ENCODE results near the gene MPHOSPH9.

The MPHOSPH9 gene

GRCh38 chr12:123129621-123130020 is 103.3 kb downstream of the MPHOSPH9 start:
- no peak for DNase-seq (ENCODE audit: low read depth in 2 of 2)

DNA sequence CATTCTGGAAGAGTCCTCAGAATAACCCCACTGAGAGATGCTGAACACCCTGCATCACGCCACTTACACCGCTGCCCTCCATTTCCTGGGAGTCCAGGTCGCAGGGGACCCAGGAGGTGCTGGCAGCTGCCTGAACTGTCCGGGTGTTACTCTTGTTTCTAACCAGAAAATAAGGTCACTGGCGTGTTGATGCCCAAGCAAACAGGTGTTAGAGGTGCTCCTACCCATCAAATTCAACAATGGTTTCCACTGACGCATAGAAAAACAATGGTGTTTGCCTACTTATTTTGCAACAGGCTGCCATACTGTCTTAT is 105.8 kb downstream of the MPHOSPH9 start:
- DNase-seq (ENCODE audit: low read depth in 2 of 2), result no peak

DNA sequence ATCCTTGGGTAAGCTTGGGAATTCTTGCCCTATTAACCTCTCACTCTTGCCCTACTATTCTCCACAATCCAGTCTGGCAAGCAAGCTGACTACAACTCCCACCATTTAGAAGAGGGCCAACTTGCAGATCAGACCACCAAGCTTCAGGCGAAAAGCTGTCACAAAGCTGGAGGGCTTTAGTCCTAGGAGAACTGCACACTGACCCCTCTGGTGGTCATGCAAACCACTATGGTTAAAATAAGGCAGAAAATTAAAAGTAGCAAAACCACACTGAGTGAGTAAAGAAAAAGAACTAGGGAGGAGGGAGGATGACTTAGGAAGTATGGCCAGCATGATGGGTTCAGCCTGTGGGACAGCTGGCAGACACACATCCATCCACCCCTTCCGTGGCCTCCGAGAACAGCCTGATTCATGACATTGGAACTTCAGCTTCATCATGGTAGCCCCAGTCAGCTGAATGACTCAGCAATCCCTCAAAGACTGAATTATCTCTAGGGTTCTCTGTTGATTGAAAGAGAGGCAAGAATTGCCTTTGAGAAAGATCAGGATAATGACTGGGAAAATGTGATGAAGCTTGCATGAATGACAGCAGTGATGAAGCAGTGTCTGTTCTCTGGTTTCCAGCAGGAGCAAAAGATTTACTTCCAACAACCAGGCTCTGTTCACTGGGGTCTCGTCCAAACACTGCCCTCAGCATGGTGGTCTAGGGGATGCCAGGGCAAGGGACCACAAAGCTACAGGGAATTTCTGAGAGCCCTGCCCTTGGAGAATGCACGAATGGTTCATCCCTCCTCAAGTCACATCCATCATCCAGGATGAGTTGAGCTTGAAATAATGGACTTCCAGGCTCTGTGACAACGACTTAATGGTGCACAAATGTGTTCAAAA is 106.4 kb downstream of the MPHOSPH9 start:
- no peak for DNase-seq (ENCODE audit: low read depth in 2 of 2)

DNA sequence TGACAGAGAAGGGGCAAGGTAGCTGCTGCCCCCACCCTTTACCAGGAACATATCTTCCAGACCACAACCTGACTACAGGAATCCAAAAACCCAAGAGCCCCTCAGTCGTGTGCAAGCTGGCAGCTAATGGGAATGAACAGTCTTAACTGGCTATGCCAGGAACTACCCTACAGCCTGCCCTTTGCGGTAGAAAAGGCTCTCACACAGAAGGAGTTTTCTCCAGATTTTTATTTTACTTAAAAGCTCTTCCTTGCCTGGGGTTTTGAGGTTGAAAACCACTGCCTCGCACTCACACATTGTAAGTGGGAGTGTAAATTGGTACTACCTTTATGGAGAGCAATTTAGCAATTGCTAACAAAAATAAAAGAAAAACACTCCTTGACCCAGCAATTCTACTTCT is 110.3 kb downstream of the MPHOSPH9 start:
- DNase-seq (ENCODE audit: low read depth in 2 of 2), result no peak

- DNase-seq (ENCODE audit: low read depth in 2 of 2), result no peak
Measured at GRCh38 chr12:123121670-123122069, 111.3 kb downstream of the MPHOSPH9 start.

- DNase-seq (ENCODE audit: low read depth in 2 of 2), result no peak
Measured at GRCh38 chr12:123120452-123121166, 112.3 kb downstream of the MPHOSPH9 start.

GRCh38 chr12:123119808-123120207 is 113.1 kb downstream of the MPHOSPH9 start:
- DNase-seq (ENCODE audit: low read depth in 2 of 2), result peak; percentile 23 to 28

GRCh38 chr12:123118497-123118896 is 114.4 kb downstream of the MPHOSPH9 start:
- no peak for DNase-seq (ENCODE audit: low read depth in 2 of 2)

GRCh38 chr12:123115409-123116121 is 117.4 kb downstream of the MPHOSPH9 start:
- no peak for DNase-seq (ENCODE audit: low read depth in 2 of 2)

GRCh38 chr12:123114304-123115083 is 118.4 kb downstream of the MPHOSPH9 start:
- DNase-seq (ENCODE audit: low read depth in 2 of 2), result no peak

DNA sequence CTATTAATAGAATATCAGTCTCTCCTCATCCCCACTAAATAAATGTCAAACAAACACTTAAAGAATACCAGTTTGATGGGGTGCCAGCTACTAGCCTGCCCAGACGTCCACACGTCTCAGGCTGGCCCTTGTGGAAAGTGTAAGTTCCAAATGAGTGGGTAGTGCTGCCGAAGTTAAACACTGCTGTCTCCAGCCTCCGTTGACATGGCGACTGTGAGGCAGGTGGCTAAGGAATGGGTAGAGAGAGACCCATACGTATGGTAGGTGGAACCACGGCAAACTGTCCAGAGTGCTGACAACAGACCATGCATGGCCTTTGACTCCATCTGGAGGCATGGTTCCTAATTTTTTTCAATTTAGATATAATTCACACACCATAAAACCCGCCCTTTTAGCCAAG is 119.9 kb downstream of the MPHOSPH9 start:
- DNase-seq (ENCODE audit: low read depth in 2 of 2), result no peak

DNA sequence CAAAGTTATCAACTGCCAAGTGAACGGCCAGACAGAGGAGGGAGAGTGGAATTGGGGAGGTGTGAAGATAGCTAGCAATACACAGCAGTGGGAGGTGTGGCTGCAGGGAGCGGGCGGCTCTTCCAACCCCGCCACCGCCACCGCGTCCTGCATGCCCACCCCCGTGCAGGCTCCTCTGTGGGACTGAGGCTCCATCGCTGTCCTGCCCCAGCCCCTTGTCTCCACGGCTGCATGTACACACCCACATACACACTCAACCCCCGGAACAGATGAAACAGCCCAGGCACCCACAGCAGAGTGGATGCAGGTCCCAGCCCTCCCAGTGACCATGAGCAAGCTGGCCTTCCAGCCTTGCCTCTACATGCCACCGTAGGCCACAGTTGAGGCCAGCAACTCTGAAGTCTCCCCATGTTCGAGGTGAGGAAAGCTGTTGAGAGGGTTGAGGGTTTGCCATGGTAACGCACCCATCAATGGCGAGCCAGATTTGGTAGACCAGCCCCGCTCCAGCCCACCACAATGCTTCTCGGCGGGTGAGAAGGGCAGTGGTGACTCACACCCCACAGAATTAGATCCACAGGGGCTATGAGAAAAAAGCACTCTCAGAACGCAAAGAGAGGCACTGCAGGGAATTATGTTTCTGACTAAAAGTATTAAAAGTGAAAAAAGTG is 121.3 kb downstream of the MPHOSPH9 start:
- no peak for DNase-seq (ENCODE audit: low read depth in 2 of 2)

DNA sequence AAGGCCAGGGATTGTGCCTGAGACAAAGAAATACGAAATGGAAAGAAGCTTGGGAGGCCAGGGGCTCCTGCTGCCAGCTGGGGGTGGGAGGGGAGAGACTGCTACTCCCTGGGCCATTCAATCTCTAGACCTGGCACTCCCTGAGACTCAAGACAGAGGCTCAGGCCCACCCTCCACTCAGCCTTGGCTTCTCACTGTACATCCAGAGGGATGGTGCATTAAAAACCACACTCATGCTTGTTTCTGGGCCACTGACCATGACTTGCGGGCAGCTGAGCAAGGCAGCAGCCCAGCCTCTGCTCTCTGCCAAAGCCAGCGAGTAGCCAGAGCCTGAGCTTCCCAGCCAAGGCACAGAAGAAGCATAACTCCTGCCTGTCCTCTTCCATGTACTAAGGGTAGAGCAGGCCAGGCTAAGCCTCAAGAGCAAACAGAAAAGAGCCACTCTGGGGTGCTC is 123.6 kb downstream of the MPHOSPH9 start:
- no peak for DNase-seq (ENCODE audit: low read depth in 2 of 2)

GRCh38 chr12:123108682-123109066 is 124.3 kb downstream of the MPHOSPH9 start:
- no peak for DNase-seq (ENCODE audit: low read depth in 2 of 2)

GRCh38 chr12:123107926-123108681 is 124.8 kb downstream of the MPHOSPH9 start:
- no peak for DNase-seq (ENCODE audit: low read depth in 2 of 2)

DNA sequence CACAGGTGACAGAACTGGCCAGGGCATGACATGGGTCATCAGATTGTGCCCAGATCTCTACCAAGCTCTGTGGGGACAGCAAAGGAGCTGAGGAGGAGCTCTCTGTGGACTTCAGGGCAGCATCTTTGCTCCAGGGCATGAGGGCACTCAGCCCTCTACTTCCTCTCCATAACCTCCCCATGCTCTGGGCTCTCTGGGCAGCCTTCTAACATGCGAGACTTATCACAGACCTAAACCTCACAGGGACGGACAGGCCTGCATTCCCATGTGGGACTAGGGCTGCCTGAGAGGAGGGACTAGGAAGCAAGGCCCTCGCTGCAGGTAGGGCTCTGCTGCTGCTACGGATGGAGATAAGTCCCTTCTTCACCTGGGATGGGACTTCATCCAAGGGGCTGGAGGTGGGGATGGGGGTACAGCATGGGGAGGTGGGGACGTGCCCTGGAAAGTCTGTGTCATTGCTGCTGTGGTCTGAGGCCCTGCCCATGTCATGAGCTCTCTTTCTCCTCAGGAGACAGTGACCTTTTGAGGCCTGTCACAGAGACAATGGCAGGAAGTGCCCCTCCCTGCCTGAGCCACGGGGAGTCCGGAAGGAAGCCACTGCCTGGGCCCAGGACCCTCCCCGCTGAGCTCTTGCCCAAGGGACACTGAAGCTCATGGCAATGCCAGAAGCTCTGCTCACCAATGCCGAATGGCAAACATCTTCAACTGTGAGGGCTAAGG is 126.1 kb downstream of the MPHOSPH9 start:
- DNase-seq (ENCODE audit: low read depth in 2 of 2), result peak in 1 of 2 donors; percentile 36

DNA sequence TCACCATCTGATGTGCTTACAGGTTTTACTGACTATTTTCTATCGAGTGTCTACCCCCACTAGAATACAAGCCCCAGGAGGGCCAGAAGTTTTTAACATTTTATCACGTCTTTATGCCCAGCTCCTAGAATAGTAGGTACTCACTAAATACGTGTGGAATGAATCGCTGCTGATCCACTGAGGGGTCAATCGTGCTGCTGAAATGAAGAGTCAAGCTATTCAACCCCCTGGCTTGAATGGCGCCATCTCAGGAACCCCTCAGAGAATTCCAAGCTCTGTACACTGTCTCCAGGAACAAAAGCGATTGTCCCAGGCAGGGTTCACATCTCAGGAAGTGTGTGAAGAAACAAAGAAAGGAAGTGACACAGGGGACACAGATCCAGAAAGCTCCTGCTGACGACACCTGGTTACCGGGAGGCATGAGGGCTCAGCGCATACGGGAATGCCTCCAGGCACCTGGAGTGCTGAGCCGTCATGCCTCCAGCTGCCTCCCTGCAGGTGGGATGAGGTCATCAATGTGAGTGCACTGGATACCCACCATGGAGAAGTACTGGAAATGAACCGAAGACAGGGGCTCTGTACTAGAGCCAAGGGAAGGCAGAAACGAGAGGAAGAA is 127.6 kb downstream of the MPHOSPH9 start:
- no peak for DNase-seq (ENCODE audit: low read depth in 2 of 2)

DNA sequence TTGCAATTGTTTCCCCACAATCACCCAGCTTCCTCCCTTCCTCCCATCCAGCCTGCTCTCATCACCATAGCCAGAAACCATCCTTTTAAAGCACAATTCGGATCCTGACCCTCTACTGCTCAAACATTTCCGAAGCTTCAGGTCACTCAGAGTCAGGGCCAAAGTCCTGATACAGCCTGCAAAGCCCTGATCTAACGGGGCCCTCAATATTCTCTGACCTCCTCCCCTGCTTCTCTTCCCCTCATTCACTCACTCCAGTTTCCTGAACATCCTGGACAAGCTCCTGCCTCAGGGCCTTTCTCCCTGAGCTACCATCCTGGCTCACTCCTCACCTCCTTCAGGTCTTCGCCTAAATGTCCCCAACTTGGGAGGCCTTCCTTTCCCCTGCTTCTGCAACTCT is 128.1 kb downstream of the MPHOSPH9 start:
- no peak for DNase-seq (ENCODE audit: low read depth in 2 of 2)
